GM18951 (cell line): ENCODE data around the gene INPP5D.

Source experiments
- POLR2A ChIP-seq: IDR thresholded peaks from 4 replicates; pipeline ENCODE4 v1.6.1; 2011; ENCODE audit warnings: mild to moderate bottlenecking; ENCODE audit not compliant: insufficient read length, insufficient read depth; ENCODE audit errors: extremely low read depth
- in situ Hi-C: fragments of 300-500 bp; cut with MboI; formaldehyde crosslinking; loops from one replicate; pipeline ENCODE4 v1.12.0; 2022; ENCODE audit warnings: low sequenced_read_pairs, mixed read lengths, inconsistent platforms; ENCODE audit not compliant: unreplicated experiment

INPP5D gene

GRCh38 chr2:233023007-233023760 is 37.0 kb upstream of the INPP5D start:
- TF ChIP-seq POLR2A: no peak
- in situ Hi-C loops: no loop called here

- no peak for TF ChIP-seq POLR2A
- in situ Hi-C loops: no loop called here
Observed at GRCh38 chr2:233023761-233024410, 36.3 kb upstream of the INPP5D start.

- no peak for TF ChIP-seq POLR2A
- in situ Hi-C loops: loop anchor here (25.0 kb wide), 1 partner anchor 413 kb away; no protein-coding TSS in a partner anchor
Observed at GRCh38 chr2:233025706-233026105, 34.4 kb upstream of the INPP5D start.

GRCh38 chr2:233026198-233026813 is 33.8 kb upstream of the INPP5D start:
- in situ Hi-C loops: loop anchor here (25.0 kb wide), 1 partner anchor 414 kb away; no protein-coding TSS in a partner anchor
- TF ChIP-seq POLR2A: no peak

GRCh38 chr2:233029321-233029720 is 30.8 kb upstream of the INPP5D start:
- no peak for TF ChIP-seq POLR2A
- in situ Hi-C loops: loop anchor here (25.0 kb wide), 1 partner anchor 417 kb away; no protein-coding TSS in a partner anchor

GRCh38 chr2:233031556-233032500 is 28.3 kb upstream of the INPP5D start:
- in situ Hi-C loops: loop anchor here (25.0 kb wide), 1 partner anchor 420 kb away; no protein-coding TSS in a partner anchor
- TF ChIP-seq POLR2A: no peak

GRCh38 chr2:233032551-233033320 is 27.4 kb upstream of the INPP5D start, which contains the start of gene NEU2:
Gene NEU2, plus strand, starts transcription at chr2:233032672. Its CDS starts 0 bp downstream, at chr2:233032672.
- in situ Hi-C loops: loop anchor here (25.0 kb wide), 1 partner anchor 420 kb away; no protein-coding TSS in a partner anchor
- TF ChIP-seq POLR2A: no peak

- in situ Hi-C loops: loop anchor here (25.0 kb wide), 1 partner anchor 421 kb away; no protein-coding TSS in a partner anchor
- TF ChIP-seq POLR2A: no peak
Observed at GRCh38 chr2:233033672-233034071, 26.5 kb upstream of the INPP5D start.

- in situ Hi-C loops: loop anchor here (25.0 kb wide), 1 partner anchor 422 kb away; no protein-coding TSS in a partner anchor
- TF ChIP-seq POLR2A: no peak
Observed at GRCh38 chr2:233034091-233034882, 25.9 kb upstream of the INPP5D start.

GRCh38 chr2:233035426-233036161 is 24.5 kb upstream of the INPP5D start:
- in situ Hi-C loops: loop anchor here (25.0 kb wide), 1 partner anchor 423 kb away; no protein-coding TSS in a partner anchor
- TF ChIP-seq POLR2A: no peak
